Endodermal cell (in vitro differentiated cells): ENCODE measurements around the gene RPH3AL. TPM values are rescaled to one million over a fixed set of nuclear protein-coding genes. Genes with fewer than 3 reads are reported as not detected.

Experiments used
- DNase-seq: peaks from one replicate; pipeline ENCODE4 v3.0.0-alpha.2; 2017
- H3K27ac ChIP-seq: 2 replicates; pipeline ENCODE4 v1.5.1; 2013; ENCODE audit warnings: mild to moderate bottlenecking, low read depth, low read length, moderate library complexity
- H3K27me3 ChIP-seq: 2 replicates; pipeline ENCODE4 v1.6.1; 2013; ENCODE audit warnings: mild to moderate bottlenecking, low read length, moderate library complexity; ENCODE audit not compliant: insufficient read depth, control insufficient read depth, poor library complexity, severe bottlenecking
- H3K36me3 ChIP-seq: 2 replicates; pipeline ENCODE4 v1.7.0; 2013; ENCODE audit warnings: mild to moderate bottlenecking, low read length, moderate library complexity; ENCODE audit not compliant: control insufficient read depth, insufficient read depth
- H3K4me1 ChIP-seq: one replicate; pipeline ENCODE4 v1.7.0; 2013; ENCODE audit warnings: low read length; ENCODE audit not compliant: control insufficient read depth, insufficient read depth
- H3K4me3 ChIP-seq: 2 replicates; pipeline ENCODE4 v1.5.1; 2013; ENCODE audit warnings: mild to moderate bottlenecking, low read length, moderate library complexity
- H3K9ac ChIP-seq: 2 replicates; pipeline ENCODE4 v1.6.1; 2013; ENCODE audit warnings: mild to moderate bottlenecking, low read length, moderate library complexity; ENCODE audit not compliant: poor library complexity, severe bottlenecking; ENCODE audit errors: extremely low read depth
- H3K9me3 ChIP-seq: 2 replicates; pipeline ENCODE4 v1.6.1; 2013; ENCODE audit warnings: mild to moderate bottlenecking, low read length, moderate library complexity; ENCODE audit not compliant: control insufficient read depth
- H3K27ac Mint-ChIP-seq: 2 replicates; pipeline ENCODE4 v1.8.0; 2020; ENCODE audit warnings: mixed read lengths
- H3K27me3 Mint-ChIP-seq: 2 replicates; pipeline ENCODE4 v1.8.0; 2021; ENCODE audit warnings: mild to moderate bottlenecking, mixed read lengths; ENCODE audit not compliant: insufficient read depth
- H3K36me3 Mint-ChIP-seq: 2 replicates; pipeline ENCODE4 v1.8.0; 2020; ENCODE audit warnings: low read depth, mixed read lengths
- H3K4me1 Mint-ChIP-seq: 2 replicates; pipeline ENCODE4 v1.8.0; 2020; ENCODE audit warnings: mixed read lengths
- H3K4me3 Mint-ChIP-seq: 2 replicates; pipeline ENCODE4 v1.8.0; 2020; ENCODE audit warnings: mild to moderate bottlenecking, moderate library complexity, mixed read lengths
- H3K9me3 Mint-ChIP-seq: 2 replicates; pipeline ENCODE4 v1.8.0; 2020; ENCODE audit warnings: mild to moderate bottlenecking, mixed read lengths
- CTCF ChIP-seq: fragments of 200-600 bp; sonication (generic); conservative IDR thresholded peaks from 2 replicates; pipeline ENCODE4 v1.5.0; 2021; ENCODE audit warnings: antibody characterized with exemption, mild to moderate bottlenecking
- WGBS, 2 experiments: methylation state at CpG; one replicate each; pipeline versions ENCODE4 v1.1.5 to v1.1.7; 2013; ENCODE audit warnings: missing lambda C conversion rate in 2 of 2, mixed read lengths in 1 of 2; ENCODE audit not compliant: insufficient coverage in 1 of 2, insufficient read length in 1 of 2; 5-methylcytosine and 5-hydroxymethylcytosine counted together
- total RNA-seq, 2 donors: library from RNA; stranded (reverse); fragmentation: NEBNext Ultra II Directional in 1 of 2; extraction: Animal tissue kit (Norgen Biotek cat#: 25700) in 1 of 2; gene quantifications; 2 replicates in 1 of 2; 3 replicates in 1 of 2; pipeline ENCODE4 v1.2.1, GENCODE V29; 2021

The RPH3AL gene
- total RNA-seq, 2 donors from 2014 or later: 14.7 to 16.9 TPM

GRCh38 chr17:187130-187529 is 165.5 kb downstream of the RPH3AL start:
- Histone ChIP-seq H3K27ac (no peak overlapping the region), H3K27me3 (peaks cover 36% of the 10 kb centered on the region), H3K4me3 (no peak overlapping the region), H3K4me1 (no peaks in the 10 kb centered on the region), H3K9ac (no peak overlapping the region), H3K9me3 (no peaks in the 10 kb centered on the region), H3K36me3 (no peaks in the 10 kb centered on the region)
- H3K9me3 Mint-ChIP-seq: no peaks in the 10 kb centered on the region
- H3K4me3 Mint-ChIP-seq: no peak overlapping the region
- H3K36me3 Mint-ChIP-seq: no peaks in the 10 kb centered on the region
- peaks cover 43% of the 10 kb centered on the region for H3K27me3 Mint-ChIP-seq
- WGBS, 2 experiments: 60% methylated on average over 2 of the region's 2 CpGs; no CpG with 5 or more reads in 1 of the 2 experiments
- H3K27ac Mint-ChIP-seq: no peak overlapping the region
- H3K4me1 Mint-ChIP-seq: peaks cover 4% of the 10 kb centered on the region
- no peak for TF ChIP-seq CTCF
- DNase-seq: no peak

GRCh38 chr17:185445-186138 is 167.0 kb downstream of the RPH3AL start:
- Histone ChIP-seq H3K4me3 (no peak overlapping the region), H3K9ac (no peak overlapping the region), H3K27ac (no peak overlapping the region), H3K9me3 (no peaks in the 10 kb centered on the region), H3K36me3 (no peaks in the 10 kb centered on the region), H3K27me3 (peaks cover 47% of the 10 kb centered on the region), H3K4me1 (no peaks in the 10 kb centered on the region)
- Mint-ChIP-seq H3K4me3 (no peak overlapping the region), H3K4me1 (peaks cover 4% of the 10 kb centered on the region), H3K9me3 (no peaks in the 10 kb centered on the region), H3K27ac (no peak overlapping the region), H3K36me3 (no peaks in the 10 kb centered on the region), H3K27me3 (peaks cover 52% of the 10 kb centered on the region)
- TF ChIP-seq CTCF: no peak
- WGBS, 2 experiments: 71 to 75% methylated on average over 12 to 14 of the region's 14 CpGs
- DNase-seq: no peak

- Histone ChIP-seq H3K4me1 (no peaks in the 10 kb centered on the region), H3K36me3 (no peaks in the 10 kb centered on the region), H3K27ac (no peak overlapping the region), H3K27me3 (peaks cover 73% of the 10 kb centered on the region), H3K9ac (no peak overlapping the region), H3K4me3 (no peak overlapping the region), H3K9me3 (no peaks in the 10 kb centered on the region)
- no peak overlapping the region for H3K4me3 Mint-ChIP-seq
- no peaks in the 10 kb centered on the region for H3K9me3 Mint-ChIP-seq
- no peak for DNase-seq
- peaks cover 4% of the 10 kb centered on the region for H3K4me1 Mint-ChIP-seq
- WGBS, 2 experiments: 81 to 90% methylated on average over 5 to 8 of the region's 8 CpGs
- peaks cover 69% of the 10 kb centered on the region for H3K27me3 Mint-ChIP-seq
- H3K27ac Mint-ChIP-seq: no peak overlapping the region
- H3K36me3 Mint-ChIP-seq: no peaks in the 10 kb centered on the region
- no peak for TF ChIP-seq CTCF
Observed at GRCh38 chr17:183021-183420, 169.6 kb downstream of the RPH3AL start.
